T-helper 2 cell treated with Interferon-gamma antibody and Interleukin-4, amounts not matched to agents 5 μg/mL and 100 μg/mL, for 36 hours (primary cell): ENCODE data around the gene ERP44.
"Not testable (repeated sequence)": the region's sequence is repeated elsewhere in the genome, so short reads cannot be mapped to it uniquely, and the experiment has no call there.

Experiments
- DNase-seq: peaks from one replicate; pipeline ENCODE4 v3.0.0; 2021; ENCODE audit warnings: low spot score
- H3K27ac Mint-ChIP-seq: one replicate; pipeline ENCODE4 v1.8.0; 2021; ENCODE audit warnings: mild to moderate bottlenecking, mixed read lengths
- H3K27me3 Mint-ChIP-seq: one replicate; pipeline ENCODE4 v1.8.0; 2021; ENCODE audit warnings: low read depth, mixed read lengths
- H3K36me3 Mint-ChIP-seq: one replicate; pipeline ENCODE4 v1.8.0; 2021; ENCODE audit warnings: low read depth, mixed read lengths
- H3K4me1 Mint-ChIP-seq: one replicate; pipeline ENCODE4 v1.8.0; 2021; ENCODE audit warnings: low read depth, mixed read lengths
- H3K4me3 Mint-ChIP-seq: one replicate; pipeline ENCODE4 v1.8.0; 2022; ENCODE audit warnings: mild to moderate bottlenecking, moderate library complexity, mixed read lengths
- H3K9me3 Mint-ChIP-seq: one replicate; pipeline ENCODE4 v1.8.0; 2021; ENCODE audit warnings: mixed read lengths

The ERP44 gene

DNA sequence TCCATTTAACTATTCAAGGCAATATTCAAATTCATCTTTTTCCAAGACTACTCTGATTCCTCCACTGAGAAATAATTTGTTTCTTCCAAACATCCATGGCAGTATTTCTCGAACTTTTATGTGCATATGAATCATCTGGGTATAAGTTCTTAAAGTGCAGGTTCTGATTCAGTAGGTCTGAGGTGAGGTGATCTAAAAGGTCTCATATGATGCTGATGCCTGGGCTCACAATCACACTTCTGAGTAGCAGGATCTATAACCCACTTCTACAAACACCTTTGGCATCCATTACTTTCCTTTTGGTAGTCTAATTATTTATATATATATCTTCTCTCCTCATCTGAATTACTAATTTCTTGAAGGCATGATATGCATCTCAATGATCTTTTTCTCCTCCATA is 7.2 kb downstream of the ERP44 start:
- Mint-ChIP-seq H3K4me1 (peaks cover 39% of the 10 kb centered on the region), H3K27ac (no peak overlapping the region), H3K36me3 (peaks cover 9% of the 10 kb centered on the region), H3K9me3 (no peaks in the 10 kb centered on the region), H3K27me3 (no peaks in the 10 kb centered on the region), H3K4me3 (no peak overlapping the region)
- DNase-seq, result no peak

DNA sequence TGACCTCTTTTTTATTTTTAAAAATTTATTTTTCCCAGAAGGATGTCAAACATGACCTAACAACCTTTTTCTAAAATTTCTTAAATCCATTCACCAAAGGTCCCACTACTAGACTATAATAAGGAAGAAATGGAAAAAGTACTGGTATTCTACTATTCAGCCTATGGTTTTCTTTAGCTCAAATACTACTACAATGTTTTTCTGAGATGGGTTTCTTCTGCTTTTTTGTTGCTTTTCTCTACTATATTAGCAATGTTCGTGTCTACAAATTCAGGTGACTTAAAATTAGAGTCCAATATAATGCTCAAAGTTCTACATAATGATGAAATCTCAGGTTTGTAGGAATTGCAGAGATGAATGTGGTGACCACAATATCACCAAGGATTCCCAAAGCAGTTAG is 7.9 kb downstream of the ERP44 start:
- Mint-ChIP-seq H3K9me3 (no peaks in the 10 kb centered on the region), H3K36me3 (peaks cover 7% of the 10 kb centered on the region), H3K27me3 (no peaks in the 10 kb centered on the region), H3K27ac (no peak overlapping the region), H3K4me3 (no peak overlapping the region), H3K4me1 (peaks cover 41% of the 10 kb centered on the region)
- no peak for DNase-seq

DNA sequence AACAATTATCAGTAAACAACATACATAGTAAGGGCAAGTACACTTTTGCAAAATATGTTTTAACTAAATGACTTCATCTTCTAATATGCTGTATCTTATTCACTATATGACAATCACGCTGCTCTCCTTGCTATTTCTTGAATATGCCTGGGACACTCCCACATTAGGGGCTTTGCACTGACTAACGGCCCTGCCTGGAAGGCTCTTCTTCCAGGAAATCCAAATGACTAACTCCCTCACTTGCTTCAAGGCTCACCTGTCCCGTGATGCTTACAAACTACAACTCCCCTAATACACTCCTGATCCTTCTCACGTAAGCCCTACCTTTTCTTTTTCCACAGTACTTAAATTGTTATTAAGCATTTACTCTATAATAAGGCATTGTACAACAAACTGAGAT is 10.6 kb downstream of the ERP44 start:
- DNase-seq, result no peak
- H3K27me3 Mint-ChIP-seq, result no peaks in the 10 kb centered on the region
- H3K4me3 Mint-ChIP-seq, result peak overlapping the region; percentile 64
- H3K4me1 Mint-ChIP-seq, result peaks cover 57% of the 10 kb centered on the region
- H3K9me3 Mint-ChIP-seq, result no peaks in the 10 kb centered on the region
- H3K36me3 Mint-ChIP-seq, result peaks cover 2% of the 10 kb centered on the region
- H3K27ac Mint-ChIP-seq, result peak overlapping the region; percentile 76

DNA sequence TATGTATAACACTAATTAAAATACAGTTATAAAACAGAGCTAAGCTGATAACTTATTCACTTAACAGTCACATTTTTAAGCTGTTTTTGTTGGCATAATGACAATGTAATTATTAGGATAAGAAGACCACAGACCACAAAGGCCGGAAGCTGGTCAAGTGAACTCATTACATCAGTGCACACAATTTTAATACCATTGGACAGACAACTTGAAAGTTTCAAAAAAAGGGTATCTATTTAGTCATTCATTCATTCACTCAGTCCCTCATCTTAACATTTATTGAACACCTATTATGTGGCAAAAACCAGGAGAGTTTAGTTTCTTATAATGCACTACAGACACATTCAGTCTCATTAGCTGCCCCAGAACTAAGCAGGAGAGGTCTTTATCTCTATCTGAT is 11.6 kb downstream of the ERP44 start:
- H3K4me1 Mint-ChIP-seq, result peaks cover 60% of the 10 kb centered on the region
- no peaks in the 10 kb centered on the region for H3K9me3 Mint-ChIP-seq
- H3K27ac Mint-ChIP-seq, result peak overlapping the region; percentile 76
- peaks cover 2% of the 10 kb centered on the region for H3K36me3 Mint-ChIP-seq
- H3K27me3 Mint-ChIP-seq, result no peaks in the 10 kb centered on the region
- no peak for DNase-seq
- peak overlapping the region; percentile 64 for H3K4me3 Mint-ChIP-seq

DNA sequence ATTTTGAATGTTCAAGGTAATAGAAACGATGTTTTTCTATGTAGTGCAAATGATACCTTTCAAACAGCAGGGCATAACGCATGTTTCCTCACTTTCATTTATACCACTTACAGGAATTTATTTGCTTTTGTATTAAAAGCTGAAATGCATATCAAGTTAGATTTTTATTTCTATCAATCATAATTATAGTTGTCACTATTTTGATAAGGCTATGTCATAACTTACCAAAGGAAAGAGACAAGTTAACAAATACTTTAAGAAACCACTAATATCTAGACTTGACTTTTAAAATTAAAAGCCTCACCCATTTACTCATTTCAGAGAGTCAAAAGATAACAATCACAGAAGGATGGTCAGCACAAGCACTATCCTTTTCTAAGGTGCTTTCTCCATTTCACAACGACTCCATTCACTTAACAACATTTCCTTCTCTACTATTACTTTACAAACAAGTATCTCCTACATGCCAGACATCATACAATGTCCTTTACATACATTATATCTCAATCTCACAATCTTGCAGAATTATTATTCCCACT is 12.6 kb downstream of the ERP44 start:
- H3K4me3 Mint-ChIP-seq, result peak overlapping the region; percentile 5
- H3K4me1 Mint-ChIP-seq, result peaks cover 55% of the 10 kb centered on the region
- no peaks in the 10 kb centered on the region for H3K9me3 Mint-ChIP-seq
- H3K36me3 Mint-ChIP-seq, result no peaks in the 10 kb centered on the region
- no peaks in the 10 kb centered on the region for H3K27me3 Mint-ChIP-seq
- H3K27ac Mint-ChIP-seq, result peak overlapping the region; percentile 23
- no peak for DNase-seq

DNA sequence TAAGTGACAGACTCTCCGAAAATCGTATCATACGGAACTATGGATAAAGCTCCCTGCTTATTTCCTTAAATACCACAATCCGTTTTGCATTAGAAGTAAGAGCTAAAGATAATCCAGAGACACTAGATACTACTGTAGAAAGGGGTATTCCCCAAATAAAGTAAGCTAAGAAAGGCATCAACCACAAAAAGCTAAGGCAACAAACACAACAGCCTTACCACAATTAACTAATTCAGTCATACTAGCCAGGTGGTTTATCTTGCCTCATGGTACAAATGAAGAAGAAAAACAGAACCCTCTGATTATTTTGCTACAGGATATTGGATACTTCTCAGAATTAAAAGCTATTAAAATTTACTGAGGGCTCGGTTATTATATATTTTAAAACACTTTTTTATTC is 14.1 kb downstream of the ERP44 start:
- no peaks in the 10 kb centered on the region for H3K9me3 Mint-ChIP-seq
- no peak for DNase-seq
- H3K27me3 Mint-ChIP-seq, result no peaks in the 10 kb centered on the region
- peak overlapping the region; percentile 17 for H3K27ac Mint-ChIP-seq
- H3K4me1 Mint-ChIP-seq, result peaks cover 52% of the 10 kb centered on the region
- no peaks in the 10 kb centered on the region for H3K36me3 Mint-ChIP-seq
- peak overlapping the region; percentile 43 for H3K4me3 Mint-ChIP-seq

DNA sequence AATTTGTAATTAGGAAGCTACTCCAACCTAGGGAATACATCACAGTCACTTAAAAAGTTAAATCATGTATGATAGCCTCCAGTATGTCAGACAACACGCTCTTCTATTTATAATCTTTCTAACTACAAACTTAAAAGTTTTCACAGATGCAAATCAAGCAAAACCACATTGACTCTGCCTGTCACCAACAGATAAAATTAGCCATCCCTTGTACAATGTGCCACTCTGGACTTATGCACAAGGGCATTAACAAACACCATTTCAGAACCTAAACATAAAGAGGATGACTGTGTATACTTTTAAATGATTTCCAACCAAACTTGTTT is 14.7 kb downstream of the ERP44 start:
- peaks cover 52% of the 10 kb centered on the region for H3K4me1 Mint-ChIP-seq
- H3K27ac Mint-ChIP-seq, result no peak overlapping the region
- H3K27me3 Mint-ChIP-seq, result no peaks in the 10 kb centered on the region
- DNase-seq, result no peak
- no peak overlapping the region for H3K4me3 Mint-ChIP-seq
- no peaks in the 10 kb centered on the region for H3K9me3 Mint-ChIP-seq
- H3K36me3 Mint-ChIP-seq, result no peaks in the 10 kb centered on the region

DNA sequence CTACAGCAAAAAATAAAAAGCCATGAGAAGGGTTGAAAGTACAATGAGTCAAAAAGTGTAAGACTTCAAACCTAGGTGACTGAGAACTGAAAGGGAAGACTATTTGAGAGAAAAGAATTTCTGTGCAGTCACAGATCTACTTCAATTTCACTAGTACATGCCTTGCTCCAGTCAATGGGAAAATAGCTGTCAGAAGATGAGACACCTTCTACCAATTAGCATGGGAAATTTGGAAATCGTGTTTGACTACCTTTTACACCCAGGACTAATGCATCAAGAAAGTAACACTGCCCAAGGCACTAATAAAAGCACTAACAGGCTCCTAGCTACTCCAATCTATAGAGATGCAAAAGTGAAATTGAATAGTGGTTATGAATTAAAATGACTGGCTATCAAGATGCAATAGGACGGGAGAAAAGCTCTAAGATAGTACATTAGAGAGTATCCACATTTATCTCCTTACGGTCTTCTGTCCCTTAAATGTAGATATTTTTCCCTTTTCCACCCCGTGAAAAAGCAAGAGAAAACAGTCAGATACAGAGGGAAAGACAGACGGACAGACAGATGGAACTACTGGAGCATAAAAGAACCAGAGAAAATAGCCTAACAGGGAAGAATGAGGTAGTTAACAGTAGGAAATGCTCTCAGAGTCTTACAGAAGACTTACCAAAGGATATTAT is 15.2 kb downstream of the ERP44 start:
- no peaks in the 10 kb centered on the region for H3K27me3 Mint-ChIP-seq
- no peak for DNase-seq
- peak overlapping the region; percentile 13 for H3K4me3 Mint-ChIP-seq
- H3K4me1 Mint-ChIP-seq, result peaks cover 49% of the 10 kb centered on the region
- H3K9me3 Mint-ChIP-seq, result no peaks in the 10 kb centered on the region
- H3K27ac Mint-ChIP-seq, result peak overlapping the region; percentile 11
- H3K36me3 Mint-ChIP-seq, result no peaks in the 10 kb centered on the region

DNA sequence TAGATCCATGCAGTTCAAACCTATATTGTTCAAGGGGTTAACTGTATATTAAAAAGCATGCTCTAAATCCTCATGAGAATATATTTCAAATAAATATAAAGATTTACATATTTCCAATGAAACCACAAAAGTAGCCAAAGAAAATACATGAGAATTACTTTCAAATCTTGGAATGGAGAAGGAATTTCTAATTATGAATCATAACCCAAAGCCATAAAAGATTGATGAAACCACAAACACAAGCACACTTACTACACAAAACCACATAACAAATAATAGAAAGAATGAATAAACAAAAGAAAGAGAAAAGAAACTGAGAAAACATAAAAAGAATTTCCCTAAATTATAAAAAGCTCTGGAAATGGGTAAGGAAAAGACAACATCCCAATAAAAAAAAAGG is 16.0 kb downstream of the ERP44 start:
- no peak for DNase-seq
- H3K4me3 Mint-ChIP-seq, result no peak overlapping the region
- H3K36me3 Mint-ChIP-seq, result peaks cover 3% of the 10 kb centered on the region
- H3K27ac Mint-ChIP-seq, result no peak overlapping the region
- H3K27me3 Mint-ChIP-seq, result no peaks in the 10 kb centered on the region
- H3K4me1 Mint-ChIP-seq, result peaks cover 42% of the 10 kb centered on the region
- H3K9me3 Mint-ChIP-seq, result no peaks in the 10 kb centered on the region

DNA sequence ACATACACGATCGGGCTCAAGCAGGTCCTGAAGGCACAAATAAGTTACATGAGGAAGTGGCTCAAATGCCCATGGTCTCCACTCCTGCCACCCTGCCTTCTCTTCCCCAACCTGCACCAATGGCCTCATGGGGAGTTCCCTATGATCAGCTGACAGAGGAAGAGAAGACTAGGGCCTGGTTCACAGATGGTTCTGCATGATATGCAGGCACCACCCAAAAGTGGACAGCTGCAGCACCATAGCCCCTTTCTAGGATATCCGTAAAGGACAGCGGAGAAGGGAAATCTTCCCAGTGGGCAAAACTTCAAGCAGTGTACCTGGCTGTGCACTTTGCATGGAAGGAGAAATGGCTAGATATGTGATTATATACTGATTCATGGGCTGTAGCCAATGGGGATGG is 22.5 kb downstream of the ERP44 start:
- peaks cover 15% of the 10 kb centered on the region for H3K36me3 Mint-ChIP-seq
- H3K4me1 Mint-ChIP-seq, H3K9me3 Mint-ChIP-seq, DNase-seq, H3K27me3 Mint-ChIP-seq, H3K27ac Mint-ChIP-seq, H3K4me3 Mint-ChIP-seq: not testable (repeated sequence)

DNA sequence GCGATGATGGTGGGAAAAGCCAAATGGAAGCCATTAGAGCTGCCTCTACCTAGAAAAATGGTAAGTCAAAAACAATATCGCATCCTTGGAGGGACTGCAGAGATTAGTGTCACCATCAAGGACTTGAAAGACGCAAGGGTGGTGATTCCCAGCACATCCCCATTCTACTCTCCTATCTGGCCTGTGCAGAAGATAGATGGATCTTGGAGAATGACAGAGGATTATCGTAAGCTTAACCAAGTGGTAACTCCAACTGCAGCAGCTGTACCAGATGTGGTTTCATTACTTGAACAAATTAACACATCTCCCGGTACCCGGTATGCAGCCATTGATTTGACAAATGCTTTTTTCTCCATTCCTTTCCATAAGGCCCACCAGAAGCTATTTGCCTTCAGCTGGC is 23.8 kb downstream of the ERP44 start:
- Mint-ChIP-seq H3K27me3 (no peaks in the 10 kb centered on the region), H3K9me3 (no peaks in the 10 kb centered on the region), H3K4me3 (no peak overlapping the region), H3K4me1 (peaks cover 12% of the 10 kb centered on the region), H3K27ac (no peak overlapping the region), H3K36me3 (peaks cover 15% of the 10 kb centered on the region)
- DNase-seq, result no peak

DNA sequence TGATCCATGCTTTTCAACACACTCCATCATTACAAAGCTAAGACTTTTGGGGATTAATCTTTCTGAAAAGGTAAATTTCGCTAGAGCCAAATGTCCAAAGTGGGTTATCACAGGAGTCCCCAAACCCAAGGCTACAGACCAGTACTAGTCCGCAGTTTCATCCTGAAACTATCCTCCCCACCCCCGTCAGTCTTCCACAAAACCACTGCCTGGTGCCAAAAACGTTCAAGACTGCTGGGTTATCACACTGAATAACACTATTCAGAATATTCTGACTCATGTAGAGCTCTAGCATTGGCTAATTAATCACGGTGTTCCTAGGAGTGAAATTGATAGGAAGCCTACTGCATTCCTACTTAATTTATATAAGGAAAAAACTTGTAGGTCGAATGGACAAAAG is 24.7 kb downstream of the ERP44 start:
- H3K36me3 Mint-ChIP-seq, result peaks cover 16% of the 10 kb centered on the region
- H3K27ac Mint-ChIP-seq, result no peak overlapping the region
- DNase-seq, result no peak
- H3K4me1 Mint-ChIP-seq, result peaks cover 12% of the 10 kb centered on the region
- no peak overlapping the region for H3K4me3 Mint-ChIP-seq
- no peaks in the 10 kb centered on the region for H3K9me3 Mint-ChIP-seq
- H3K27me3 Mint-ChIP-seq, result no peaks in the 10 kb centered on the region

DNA sequence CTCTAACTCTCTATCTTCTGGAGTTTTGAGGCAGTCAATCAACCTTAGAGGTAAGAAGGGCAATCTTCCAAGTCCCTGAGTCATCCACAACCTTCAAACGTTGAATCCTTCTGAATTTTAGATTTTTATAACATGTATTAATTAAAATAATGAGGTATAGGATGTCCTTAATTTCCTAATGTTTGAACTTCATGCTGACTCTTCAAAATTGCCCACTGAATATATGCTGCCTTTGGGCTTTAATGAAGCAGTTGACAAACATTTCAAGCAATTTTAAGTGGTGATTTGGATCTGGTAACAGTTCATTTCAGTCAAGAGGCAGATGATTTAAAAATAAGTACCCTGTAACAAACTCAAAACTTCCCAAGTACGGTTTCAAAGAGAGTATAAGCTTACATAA is 26.0 kb downstream of the ERP44 start:
- Mint-ChIP-seq H3K9me3 (no peaks in the 10 kb centered on the region), H3K27ac (no peak overlapping the region), H3K27me3 (no peaks in the 10 kb centered on the region), H3K4me3 (no peak overlapping the region), H3K36me3 (peaks cover 14% of the 10 kb centered on the region), H3K4me1 (peaks cover 12% of the 10 kb centered on the region)
- DNase-seq, result no peak

DNA sequence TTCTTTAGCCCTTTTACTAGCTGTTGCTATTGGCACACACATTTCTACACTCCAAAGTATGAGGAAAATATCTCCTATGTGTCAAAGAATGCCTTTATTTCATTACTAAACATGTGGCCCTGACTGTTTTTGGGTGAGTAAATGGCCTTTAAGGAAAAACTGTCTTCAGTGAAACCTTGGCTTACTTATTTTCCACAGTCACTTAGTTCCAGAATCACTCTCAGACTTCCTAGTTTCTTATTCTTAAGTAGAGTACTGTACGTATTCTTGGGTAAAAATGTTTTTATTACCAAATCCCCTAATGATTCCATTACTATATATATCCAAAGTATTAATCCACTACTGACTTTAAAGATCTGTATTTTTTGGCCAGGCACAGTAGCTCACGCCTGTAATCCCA is 27.5 kb downstream of the ERP44 start:
- no peaks in the 10 kb centered on the region for H3K9me3 Mint-ChIP-seq
- no peak overlapping the region for H3K4me3 Mint-ChIP-seq
- no peaks in the 10 kb centered on the region for H3K27me3 Mint-ChIP-seq
- H3K36me3 Mint-ChIP-seq, result peaks cover 11% of the 10 kb centered on the region
- no peak for DNase-seq
- H3K27ac Mint-ChIP-seq, result no peak overlapping the region
- peaks cover 15% of the 10 kb centered on the region for H3K4me1 Mint-ChIP-seq
